NCI-H2171 treated with DMSO at 0.1 percent for 48 hours (cell line): ENCODE data around the gene SMKR1.
A peak's percentile ranks its signal among the peaks of the same experiment; 100 is the strongest.

Source experiments
- DNase-seq: peaks from one replicate; lab custom pipeline; 2025; lab: John Stamatoyannopoulos, UW

SMKR1 gene

DNA sequence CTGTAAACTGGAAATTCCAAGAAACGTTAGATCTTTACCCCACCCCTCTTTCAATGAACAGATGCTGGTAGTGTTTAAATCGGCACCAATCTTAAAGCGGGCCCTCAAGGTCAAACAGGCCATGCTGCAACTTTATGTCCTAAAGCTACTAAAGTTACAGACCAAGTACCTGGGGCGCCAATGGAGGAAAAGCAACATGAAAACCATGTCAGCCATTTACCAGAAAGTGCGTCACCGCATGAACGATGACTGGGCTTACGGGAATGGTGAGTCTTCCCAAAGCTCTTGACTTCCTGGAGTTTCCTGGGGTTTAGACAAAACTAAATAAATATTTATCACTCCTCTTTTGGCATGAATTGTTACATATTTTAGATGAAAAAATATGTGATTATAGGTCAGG lies 19.6 kb upstream of the SMKR1 start:
- DNase-seq, result no peak

DNA sequence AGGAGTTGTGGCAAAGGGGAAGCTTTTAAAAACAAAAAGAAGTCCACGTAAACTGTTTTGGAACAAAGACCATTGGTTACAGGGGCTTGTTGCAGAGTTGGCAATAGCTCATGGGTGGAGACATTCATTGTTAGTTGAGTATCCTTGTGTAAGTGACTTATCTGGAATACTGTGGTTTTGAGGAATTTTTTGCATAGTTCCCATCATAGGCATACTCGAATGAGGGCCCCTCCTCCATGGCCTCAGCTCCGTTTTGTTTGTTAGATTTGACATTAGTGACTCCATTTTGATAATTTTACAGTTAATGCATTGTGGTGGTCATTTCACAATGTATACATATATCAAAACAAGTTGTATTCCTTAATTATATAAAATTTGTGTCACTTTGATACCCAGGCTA lies 12.8 kb upstream of the SMKR1 start:
- no peak for DNase-seq

DNA sequence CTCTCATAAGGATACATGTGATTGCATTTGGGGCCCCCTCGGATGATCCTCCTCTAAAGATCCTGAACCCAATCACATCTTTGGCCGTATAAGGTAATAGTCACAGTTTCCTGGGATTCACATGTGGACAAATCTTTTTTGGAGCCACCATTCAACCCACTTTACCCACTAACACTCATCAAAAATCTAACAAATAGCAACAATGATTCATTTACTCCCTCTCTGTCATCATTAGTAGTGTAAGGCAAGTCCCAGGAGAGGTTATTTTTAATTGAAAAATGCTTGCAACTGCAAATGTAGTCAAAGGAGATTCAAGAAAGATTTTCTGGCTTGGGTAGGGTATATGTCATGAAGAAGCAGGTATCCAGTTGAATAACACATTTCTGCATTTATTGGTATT lies 9.9 kb upstream of the SMKR1 start:
- DNase-seq, result no peak

DNA sequence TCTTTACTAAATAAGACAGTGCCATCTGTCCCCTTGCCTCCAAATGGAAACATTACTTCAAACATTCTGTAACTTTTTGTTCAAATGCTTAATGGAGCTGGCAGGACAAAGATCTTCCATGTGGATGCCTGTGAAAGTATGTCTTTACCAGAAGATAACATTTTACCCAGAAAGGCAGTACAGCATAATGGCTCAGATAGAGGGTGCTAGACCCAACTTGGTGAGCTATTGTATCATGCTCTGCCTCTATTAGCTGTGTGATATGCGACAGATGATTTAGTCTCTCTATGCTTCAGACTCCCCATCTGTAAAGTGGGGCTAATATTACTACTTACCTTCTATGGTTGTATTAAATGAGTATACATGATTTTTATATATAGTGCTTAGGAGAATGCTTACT lies 8.8 kb upstream of the SMKR1 start:
- no peak for DNase-seq

DNA sequence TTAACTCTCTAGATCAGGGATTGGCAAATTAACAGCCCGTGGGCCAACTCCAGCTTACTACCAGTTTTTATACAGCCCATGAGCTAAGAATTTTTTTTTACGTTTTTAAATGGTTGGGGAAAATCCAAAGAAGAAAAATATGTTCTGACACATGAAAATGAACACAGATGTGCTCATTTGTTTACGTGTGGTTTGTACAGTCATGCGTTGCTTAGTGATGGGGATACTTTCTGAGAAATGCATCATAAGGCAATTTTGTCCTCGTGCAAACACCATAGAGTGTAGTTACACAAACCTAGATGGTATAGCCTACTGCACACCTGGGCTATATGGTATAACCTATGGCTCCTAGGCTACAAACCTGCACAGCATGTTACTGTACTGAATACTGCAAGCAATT lies 8.3 kb upstream of the SMKR1 start:
- no peak for DNase-seq

DNA sequence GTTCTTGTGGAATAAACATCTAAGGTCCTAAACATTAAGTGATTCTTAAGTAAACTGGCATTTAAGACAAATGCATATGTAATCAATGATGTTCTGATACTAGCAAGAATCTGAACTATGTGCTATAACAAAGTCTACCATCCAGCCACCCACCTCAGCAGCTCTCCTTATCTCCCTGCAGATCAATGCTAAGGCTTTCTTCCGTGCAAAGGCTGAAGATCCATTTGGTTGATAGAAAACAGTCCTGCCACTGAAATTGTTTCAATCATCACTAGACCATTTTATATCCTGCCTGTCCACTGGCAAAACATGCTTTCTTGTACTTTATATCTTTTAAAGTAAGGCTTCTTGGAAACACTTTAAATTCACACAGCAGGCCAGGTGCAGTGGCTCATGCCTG lies 6.3 kb upstream of the SMKR1 start:
- DNase-seq, result no peak

DNA sequence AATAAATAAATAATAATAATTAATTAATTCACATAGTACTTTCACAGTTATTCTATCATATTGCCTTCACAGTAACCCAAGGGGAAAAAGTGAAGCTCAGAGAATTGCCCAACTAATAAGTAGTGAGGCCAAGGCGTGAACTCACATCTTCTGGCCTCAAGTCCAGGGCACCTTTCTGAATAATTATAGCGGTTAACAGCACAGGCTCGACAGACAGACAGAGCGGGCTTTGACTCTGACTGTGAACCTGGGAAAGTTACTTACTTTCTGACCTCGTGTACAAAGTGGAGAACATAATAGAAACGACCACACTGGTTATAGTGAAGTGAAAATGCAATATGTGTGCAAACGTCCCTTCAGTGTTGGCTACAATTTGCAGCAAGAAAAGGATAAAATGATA lies 5.7 kb upstream of the SMKR1 start:
- no peak for DNase-seq

DNA sequence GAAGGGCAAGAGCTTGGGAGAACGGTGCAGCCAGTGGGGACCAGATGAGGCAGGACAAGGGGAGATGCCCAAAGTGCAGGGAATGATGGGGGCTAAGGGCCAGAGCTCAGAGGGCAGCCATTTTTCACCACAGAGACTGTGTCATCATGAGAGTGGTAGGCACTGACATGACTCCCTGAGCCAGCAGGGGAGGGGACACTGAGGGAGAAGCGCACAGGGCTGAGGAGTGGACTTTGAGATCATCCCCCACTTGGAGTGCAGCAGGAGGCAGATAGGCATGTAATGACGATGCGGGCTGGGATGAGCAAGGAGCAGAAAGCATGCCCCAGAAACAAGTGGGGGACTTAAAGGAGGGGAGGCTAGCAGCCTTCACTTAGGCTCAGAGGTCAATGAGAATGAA lies 5.2 kb upstream of the SMKR1 start:
- no peak for DNase-seq

DNA sequence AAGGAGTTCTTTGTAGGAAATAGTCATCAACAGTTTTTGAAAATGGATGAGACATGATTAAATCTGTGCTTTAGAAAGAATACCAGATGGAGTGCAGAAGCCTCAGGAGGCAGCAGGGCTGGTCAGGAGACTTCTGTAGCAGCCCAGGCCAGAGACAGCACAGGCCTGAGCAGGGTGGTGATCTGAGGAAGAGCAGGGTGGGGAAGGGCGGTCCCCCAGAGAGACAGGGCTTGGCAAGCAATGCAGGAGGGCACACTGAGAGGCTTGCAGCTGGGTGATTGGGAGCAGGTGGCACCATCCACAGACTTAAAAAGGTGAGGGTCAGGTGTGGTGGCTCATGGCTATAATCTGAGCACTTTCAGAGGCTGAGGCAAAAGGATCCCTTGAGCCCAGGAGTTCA lies 4.3 kb upstream of the SMKR1 start:
- no peak for DNase-seq

DNA sequence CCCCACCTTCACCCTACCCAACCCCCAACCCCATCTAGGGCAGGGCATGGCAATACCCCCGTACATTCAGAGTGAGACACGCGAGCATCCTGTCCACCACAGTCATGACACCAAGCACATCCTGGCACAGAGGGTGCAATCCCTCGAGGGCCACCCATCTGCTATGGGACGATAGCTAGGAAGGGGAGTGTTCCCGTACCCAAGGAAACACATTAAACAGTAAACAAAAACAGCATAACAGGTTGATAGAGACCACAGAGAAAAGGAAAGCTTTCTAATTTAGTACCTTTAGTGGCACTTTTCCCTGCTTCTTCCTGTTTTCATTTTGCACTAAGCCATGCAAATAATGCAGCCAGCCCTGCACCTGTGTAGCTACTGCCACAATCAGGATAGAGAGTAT lies 2.3 kb upstream of the SMKR1 start:
- DNase-seq, result peak; percentile 8

DNA sequence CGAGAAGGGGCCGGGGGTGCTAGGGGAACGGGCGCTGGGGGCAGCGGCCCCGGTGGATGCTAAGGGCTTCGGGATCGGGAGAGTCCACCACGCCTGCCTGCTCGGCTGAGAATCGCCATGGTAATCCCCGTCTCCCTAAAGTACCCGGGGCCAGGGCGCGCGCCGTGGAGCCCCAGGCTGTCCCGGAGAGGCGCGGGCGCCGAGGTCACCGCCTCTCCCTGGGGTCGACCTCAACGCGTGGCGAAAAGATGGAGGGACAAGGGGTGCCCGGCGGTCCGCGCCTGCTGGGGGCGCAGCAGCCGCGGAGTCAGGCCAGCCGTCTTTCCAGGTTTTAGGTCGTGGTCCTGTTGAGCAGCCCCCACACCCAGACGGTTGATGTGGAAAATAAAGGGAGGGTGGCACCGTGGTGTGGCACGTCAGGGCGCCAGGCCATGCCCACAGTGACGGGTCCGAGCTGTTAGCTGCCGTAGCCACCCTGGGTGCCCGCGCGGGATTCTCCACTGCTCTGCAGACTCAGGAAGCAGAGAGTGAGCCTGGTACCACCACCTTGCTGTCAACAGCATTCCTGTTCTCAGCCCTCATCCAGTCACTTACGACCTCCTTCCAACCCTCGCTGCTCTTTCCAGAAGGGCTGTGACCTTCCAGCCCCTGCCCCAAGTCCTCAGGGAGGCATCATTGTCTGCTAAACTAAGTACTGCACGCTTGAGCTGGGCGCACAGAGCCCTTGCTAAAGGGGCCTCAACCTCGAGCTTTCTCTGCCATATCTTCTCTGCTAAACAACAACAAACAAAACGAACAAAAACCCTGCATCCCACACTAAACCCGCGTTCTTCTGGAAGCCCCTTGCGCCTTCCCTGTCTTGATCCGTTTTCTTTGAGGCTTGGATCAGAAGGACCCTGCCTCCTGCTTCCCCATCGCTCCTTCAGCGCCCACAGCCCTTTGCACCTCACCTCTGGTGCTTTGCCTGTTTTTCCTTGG lies 666 bp downstream of the SMKR1 start:
- DNase-seq, result peak; percentile 14

DNA sequence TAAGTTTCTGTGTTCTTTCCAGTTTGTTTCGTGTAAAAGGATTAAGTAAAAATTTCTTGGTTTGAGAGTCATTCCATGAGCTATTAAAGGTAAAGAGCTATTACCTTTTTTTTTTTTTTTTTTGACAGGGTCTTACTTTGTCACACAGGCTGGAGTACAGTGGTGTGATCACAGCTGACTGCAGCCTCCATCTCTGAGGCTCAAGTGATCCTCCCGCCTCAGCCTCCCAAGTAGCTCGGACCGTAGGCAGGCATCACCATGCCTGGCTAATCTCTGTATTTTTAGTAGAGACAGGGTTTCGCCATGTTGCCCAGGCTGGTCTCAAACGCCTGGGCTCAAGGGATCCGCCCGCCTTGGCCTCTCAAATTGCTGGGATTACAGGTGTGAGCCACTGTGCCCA lies 1.4 kb downstream of the SMKR1 start:
- DNase-seq, result no peak

DNA sequence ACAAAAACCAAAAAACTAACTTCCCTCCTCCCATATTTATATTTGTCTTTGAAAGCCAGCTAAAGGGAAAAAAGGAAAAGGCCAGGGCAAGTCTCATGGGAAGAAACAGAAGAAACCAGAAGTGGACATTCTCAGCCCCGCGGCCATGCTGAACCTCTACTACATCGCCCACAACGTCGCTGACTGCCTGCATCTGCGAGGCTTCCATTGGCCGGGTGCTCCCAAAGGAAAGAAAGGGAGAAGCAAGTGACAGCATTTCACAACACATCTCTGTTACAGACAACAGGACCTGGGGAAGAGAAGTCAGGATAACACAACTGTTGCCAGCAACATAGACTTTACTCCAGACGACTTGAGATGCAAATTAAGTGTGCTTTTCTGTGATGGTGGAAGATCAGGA lies 9.9 kb downstream of the SMKR1 start:
- DNase-seq, result no peak

DNA sequence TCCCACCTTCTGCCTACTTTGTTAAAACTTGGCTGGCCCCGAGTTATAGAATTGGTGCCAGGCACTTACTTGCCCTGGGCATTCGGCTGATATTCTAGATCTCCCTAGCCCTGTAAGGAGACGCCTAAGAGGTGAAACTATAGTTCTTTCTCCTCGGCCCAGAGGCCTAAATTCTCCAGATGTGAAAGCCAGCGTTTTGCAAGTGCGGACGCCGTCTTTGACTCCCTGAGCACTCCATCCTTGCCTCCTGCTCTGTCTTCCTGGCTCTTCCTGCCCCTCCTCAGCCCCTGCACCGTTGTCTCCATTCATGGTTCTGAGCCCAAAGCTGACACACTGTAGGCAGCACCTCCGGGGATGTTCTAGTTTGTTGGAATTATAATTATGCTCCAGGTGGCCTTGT lies 11.2 kb downstream of the SMKR1 start:
- no peak for DNase-seq

DNA sequence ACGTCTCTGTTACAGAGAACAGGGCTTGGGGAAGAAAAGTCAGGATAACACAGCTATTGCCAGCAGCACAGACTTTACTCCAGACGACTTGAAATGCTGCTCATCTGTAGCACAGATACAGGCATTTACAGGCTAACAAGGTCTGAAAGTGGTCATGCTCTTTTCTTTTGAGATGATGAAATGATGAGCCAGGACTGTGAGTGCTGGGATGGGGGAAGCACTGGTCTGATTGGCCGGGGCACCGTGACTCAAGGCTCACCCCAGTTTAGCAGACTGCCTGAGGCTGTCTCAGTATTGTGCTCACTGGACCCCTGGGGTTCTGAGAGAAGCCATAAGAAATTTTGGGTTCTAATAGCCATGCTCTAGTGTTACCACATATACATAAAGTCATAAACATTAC lies 12.4 kb downstream of the SMKR1 start:
- no peak for DNase-seq

DNA sequence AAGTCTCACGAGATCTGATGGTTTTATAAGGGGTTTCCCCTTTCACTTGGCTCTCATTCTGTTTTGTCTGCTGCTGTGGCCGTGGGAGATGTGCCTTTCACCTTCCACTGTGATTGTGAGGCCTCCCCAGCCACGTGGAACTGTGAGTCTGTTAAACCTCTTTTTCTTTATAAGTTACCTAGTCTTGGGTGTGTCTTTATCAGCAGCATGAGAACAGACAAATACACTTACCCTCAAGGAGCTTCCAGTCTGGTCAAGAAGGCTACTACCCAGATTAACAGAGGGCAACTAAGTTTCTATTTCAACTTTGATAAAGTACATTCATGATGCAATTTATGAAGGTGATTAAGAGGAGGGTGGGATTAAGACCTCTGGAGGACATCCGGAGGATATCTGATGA lies 13.1 kb downstream of the SMKR1 start:
- no peak for DNase-seq

DNA sequence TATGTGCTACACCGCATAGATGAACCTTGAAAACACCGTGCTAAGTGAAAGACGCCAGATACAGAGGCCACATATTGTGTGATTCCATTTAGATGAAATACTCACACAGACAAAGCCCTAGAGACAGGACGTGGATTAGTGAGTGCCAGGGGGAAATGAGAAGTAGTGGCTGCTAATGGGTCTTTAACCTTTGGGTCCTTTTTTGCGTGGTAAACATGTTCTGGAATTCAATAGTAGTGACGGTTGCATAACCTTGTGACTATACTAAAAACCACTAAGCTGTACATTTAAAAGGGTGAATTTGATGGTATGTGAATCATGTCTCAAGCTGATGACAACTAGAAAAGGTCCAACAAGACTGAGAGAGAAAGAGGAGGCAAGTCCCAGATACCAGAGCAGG lies 15.6 kb downstream of the SMKR1 start:
- DNase-seq, result no peak

DNA sequence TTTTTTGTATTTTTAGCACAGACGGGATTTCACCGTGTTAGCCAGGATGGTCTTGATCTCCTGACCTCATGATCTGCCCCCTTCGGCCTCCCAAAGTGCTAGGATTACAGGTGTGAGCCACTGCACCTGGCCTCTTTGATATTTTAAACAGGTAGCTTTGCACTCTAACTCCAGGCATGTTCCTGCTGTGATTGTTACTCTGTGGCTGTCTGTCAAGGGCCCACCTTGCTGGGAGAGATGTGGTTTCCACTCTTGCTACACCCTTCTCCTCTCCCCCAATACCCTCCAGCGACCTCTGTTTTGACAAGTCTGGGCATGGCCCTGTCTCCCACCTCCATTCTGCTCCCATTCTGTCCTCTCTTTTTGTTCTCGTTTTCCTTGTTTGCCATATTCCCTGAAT lies 17.1 kb downstream of the SMKR1 start:
- DNase-seq, result no peak

DNA sequence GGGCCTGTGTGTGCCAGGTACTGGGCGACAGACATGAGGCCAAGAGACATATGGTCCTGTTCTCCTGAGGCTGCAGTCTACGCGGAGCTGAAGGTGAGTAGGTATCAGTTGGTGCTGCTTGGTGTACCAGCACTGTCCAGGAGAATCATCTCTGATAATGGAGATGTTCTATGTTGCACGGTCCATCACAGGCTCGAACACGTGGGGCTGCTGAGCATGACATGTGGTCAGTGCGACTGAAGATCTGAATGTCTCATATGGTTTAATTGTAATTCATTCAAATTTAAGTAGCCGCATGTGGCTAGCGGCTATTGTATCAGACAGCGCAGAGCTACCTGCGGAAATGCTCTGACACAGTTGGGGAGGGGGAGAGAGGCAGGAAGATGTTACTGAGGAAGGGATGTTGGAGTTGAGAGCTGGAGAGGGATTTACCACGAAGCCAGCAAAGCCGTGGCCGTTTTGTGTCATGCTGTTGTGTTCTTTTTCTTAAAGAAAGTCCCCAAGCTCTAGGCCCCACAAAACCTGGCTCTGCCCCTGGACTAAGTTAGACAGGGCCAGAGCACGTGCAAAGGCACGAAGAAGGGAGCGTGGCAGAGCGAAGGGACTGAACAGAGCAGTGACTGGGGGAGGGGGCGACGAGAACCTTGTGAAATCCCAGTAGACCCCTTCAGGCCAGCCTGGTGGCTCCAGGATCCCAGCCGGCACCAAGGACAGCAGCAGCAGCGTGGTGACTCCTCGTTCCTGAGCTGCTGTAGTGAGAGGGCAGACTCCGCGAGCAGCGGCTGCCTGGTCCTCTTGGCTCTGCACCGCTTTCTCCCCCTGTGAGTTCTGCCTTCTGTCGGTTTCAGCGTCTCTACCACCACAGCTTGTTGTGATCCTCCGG lies 20.0 kb downstream of the SMKR1 start:
- DNase-seq, result no peak

DNA sequence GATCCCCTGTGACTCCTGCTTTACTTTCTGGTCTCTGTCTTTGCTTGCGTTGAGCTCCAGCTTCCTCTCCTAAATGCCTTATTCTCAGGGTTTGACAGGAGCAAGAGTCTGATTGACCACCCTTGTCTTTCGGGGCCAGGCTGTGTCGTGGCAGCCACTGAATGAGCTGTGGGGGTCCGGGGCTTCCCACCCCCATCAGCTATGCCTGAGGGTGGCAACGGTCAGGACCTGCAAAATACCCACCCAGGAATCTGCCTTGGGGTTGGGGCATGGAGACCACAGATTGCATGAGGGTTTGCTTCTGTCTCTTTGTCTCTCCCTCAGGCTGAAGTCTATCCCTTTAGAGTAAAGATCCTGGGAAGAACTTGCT lies 20.6 kb downstream of the SMKR1 start:
- DNase-seq, result no peak

DNA sequence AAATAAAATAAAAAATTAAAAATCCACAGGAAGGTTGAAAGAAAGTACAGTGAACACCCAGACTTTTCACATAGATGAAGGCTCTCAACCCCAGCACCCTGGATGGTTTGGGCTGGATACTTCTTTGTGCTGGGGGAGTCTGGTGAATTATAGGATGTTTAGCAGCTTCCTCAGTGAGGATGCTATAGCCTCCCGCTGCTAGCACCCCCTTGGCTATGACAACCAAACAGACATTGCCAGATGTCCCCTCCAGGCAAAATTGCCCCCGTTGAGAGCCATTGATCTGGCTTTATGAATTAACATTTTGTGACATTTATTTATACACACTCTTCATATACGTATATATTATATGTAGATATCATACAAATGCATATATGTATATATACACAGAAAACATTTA lies 21.6 kb downstream of the SMKR1 start:
- DNase-seq, result no peak

DNA sequence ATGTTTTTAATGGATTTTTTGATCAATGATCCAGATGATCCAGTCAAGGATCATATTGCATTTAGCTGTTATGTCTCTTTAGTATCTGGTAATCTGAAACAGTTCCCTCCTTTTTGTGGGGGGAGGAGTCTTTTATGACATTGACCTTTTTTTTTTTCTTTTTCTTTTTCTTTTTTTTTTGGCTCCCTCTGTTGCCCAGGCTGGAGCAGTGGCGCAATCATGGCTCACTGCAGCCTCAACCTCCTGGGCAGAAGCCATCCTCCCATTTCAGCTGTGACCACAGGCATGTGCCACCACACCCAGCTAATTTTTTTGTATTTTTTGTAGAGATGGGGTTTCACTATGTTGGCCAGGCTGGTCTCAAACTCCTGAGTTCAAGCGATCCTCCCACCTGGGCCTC lies 22.1 kb downstream of the SMKR1 start:
- DNase-seq, result peak; percentile 81

DNA sequence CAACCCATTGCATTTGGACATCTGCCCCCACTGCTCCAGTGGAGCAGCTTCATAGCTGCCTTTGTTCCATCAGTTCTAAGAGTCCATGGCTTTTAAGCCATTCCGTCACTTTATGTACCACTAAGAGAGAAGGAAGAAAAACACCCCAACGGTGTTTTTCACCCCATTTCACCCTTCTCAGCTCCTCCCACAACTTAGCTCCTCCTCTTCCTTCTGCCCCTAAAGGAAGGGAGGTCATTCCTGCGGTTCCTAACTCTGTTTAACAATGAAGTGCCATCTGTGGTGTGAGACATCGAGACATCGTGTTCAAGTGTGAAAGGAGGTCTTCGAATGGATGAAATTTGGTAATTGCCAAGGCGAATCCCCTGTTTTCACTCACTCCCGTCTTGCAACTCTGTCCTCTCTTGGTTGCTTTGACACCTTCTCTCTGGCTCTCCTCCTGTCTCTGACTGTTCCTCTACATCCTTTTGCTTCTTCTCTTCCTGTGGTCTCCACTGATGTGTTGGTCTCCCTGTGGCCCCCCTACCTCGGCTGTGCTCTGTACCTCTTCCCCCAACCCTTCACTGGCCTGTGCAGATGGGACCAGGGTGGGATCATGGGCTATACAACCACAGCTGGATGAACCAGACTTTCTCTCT lies 23.0 kb downstream of the SMKR1 start:
- DNase-seq, result no peak
